HCT116 (cell line): ENCODE data around the gene CNN2. TPM values are rescaled to one million over a fixed set of nuclear protein-coding genes. Genes with fewer than 3 reads are reported as not detected.

Experiments used
- ATAC-seq: fragments of 200-7000 bp; cut with Tn5 transposase; 2 replicates; pipeline ENCODE4 v1.9.1; 2020; ENCODE audit warnings: mild to moderate bottlenecking, moderate library complexity
- BruUV-seq: library from RNA; stranded (reverse); fragments of 400-500 nt; replicated peaks from 2 replicates; lab custom pipeline; 2021; lab: Mats Ljungman, UMichigan
- CTCF ChIA-PET: fragments of 300-600 bp; sonication (Branson Sonifier 250); formaldehyde crosslinking; loops from one replicate; lab custom pipeline; 2021; ENCODE audit warnings: antibody characterized with exemption; lab: Charles Lee
- POLR2A ChIA-PET: fragments of 300-600, 350-600 bp; sonication (Branson Sonifier 250); formaldehyde crosslinking; loops from one replicate; lab custom pipeline; 2021; ENCODE audit warnings: antibody characterized with exemption; lab: Charles Lee
- RAD21 ChIA-PET, 2 experiments: fragments of 300-600 bp; sonication (Branson Sonifier 250); formaldehyde crosslinking; loops; one replicate each; lab custom pipeline; 2023; ENCODE audit warnings: low total read pairs in 2 of 2; ENCODE audit not compliant: uncharacterized antibody in 2 of 2, unreplicated experiment in 2 of 2, low non-redundant PET in 1 of 2; lab: Charles Lee
- DNase-seq: peaks from one replicate; pipeline ENCODE4 v3.0.0-alpha.2; 2010; ENCODE audit warnings: low read depth, low spot score
- H2AFZ ChIP-seq: fragments of 200-600 bp; shearing (Covaris generic), sonication (generic); 2 replicates; pipeline ENCODE4 v1.6.1; 2017; ENCODE audit warnings: low read depth, mixed run types, mixed read lengths, antibody characterized with exemption, low read length; ENCODE audit not compliant: poor library complexity, severe bottlenecking
- H3K27ac ChIP-seq: 2 replicates; pipeline ENCODE4 v1.5.1; 2012; ENCODE audit warnings: low read depth, low read length
- H3K27me3 ChIP-seq: fragments of 200-600 bp; sonication (generic); 2 replicates; pipeline ENCODE4 v1.6.1; 2016; ENCODE audit warnings: mixed run types, low read length, mixed read lengths; ENCODE audit not compliant: insufficient read depth
- H3K36me3 ChIP-seq, 2 experiments: fragments of 200-500 bp in 1 of 2; fragments of 200-600 bp in 1 of 2; sonication (Bioruptor generic) in 1 of 2; sonication (generic) in 1 of 2; 2 replicates each; pipeline versions ENCODE4 v1.5.1 to v1.6.1; 2014 to 2016; ENCODE audit warnings: low read length in 2 of 2, inconsistent platforms in 1 of 2, mixed read lengths in 1 of 2, mixed run types in 1 of 2; ENCODE audit not compliant: insufficient read depth in 2 of 2, control insufficient read depth in 1 of 2
- H3K4me1 ChIP-seq, 2 experiments: fragments of 200-600 bp in 1 of 2; sonication (generic) in 1 of 2; 2 replicates each; pipeline versions ENCODE4 v1.5.1 to v1.6.1; 2012 to 2017; ENCODE audit warnings: low read length in 2 of 2, inconsistent platforms in 1 of 2, mild to moderate bottlenecking in 1 of 2, mixed read lengths in 1 of 2, mixed run types in 1 of 2, moderate library complexity in 1 of 2; ENCODE audit not compliant: insufficient read depth in 2 of 2, control insufficient read depth in 1 of 2
- H3K4me2 ChIP-seq: fragments of 200-600 bp; sonication (generic); 2 replicates; pipeline ENCODE4 v1.6.1; 2017; ENCODE audit warnings: mixed run types, low read length, mixed read lengths
- H3K4me3 ChIP-seq, 2 experiments: fragments of 200-600 bp in 1 of 2; sonication (generic) in 1 of 2; replicated peaks in 1 of 2; 2 replicates each; pipeline ENCODE4 v1.5.1; 2011 to 2016; ENCODE audit warnings: low read length in 2 of 2, control low read depth in 1 of 2, low read depth in 1 of 2, mild to moderate bottlenecking in 1 of 2, mixed read lengths in 1 of 2, mixed run types in 1 of 2
- H3K79me2 ChIP-seq: fragments of 200-600 bp; sonication (generic); 2 replicates; pipeline ENCODE4 v1.6.1; 2017; ENCODE audit warnings: mild to moderate bottlenecking, mixed run types, low read length, moderate library complexity, mixed read lengths; ENCODE audit not compliant: insufficient read depth
- H3K9ac ChIP-seq: fragments of 200-600 bp; sonication (generic); 2 replicates; pipeline ENCODE4 v1.6.1; 2016; ENCODE audit warnings: low read length, mixed read lengths
- H3K9me2 ChIP-seq: fragments of 200-600 bp; sonication (generic), shearing (Covaris generic); 2 replicates; pipeline ENCODE4 v1.6.1; 2017; ENCODE audit warnings: mixed run types, mild to moderate bottlenecking, moderate library complexity; ENCODE audit not compliant: insufficient read depth
- H3K9me3 ChIP-seq, 2 experiments: fragments of 200-500 bp in 1 of 2; fragments of 200-600 bp in 1 of 2; sonication (Bioruptor generic) in 1 of 2; sonication (generic) in 1 of 2; 2 replicates each; pipeline ENCODE4 v1.6.1; 2014 to 2017; ENCODE audit warnings: low read length in 2 of 2, mixed read lengths in 2 of 2, inconsistent platforms in 1 of 2, low read depth in 1 of 2, mild to moderate bottlenecking in 1 of 2, mixed run types in 1 of 2, moderate library complexity in 1 of 2; ENCODE audit not compliant: control insufficient read depth in 1 of 2, insufficient read depth in 1 of 2
- H4K20me1 ChIP-seq: fragments of 200-600 bp; sonication (generic), shearing (Covaris generic); 2 replicates; pipeline ENCODE4 v1.6.1; 2017; ENCODE audit warnings: mixed run types, mild to moderate bottlenecking, moderate library complexity; ENCODE audit not compliant: insufficient read depth
- CEBPB ChIP-seq: IDR thresholded peaks from 2 replicates; pipeline ENCODE4 v1.6.1; 2012; ENCODE audit warnings: low read depth
- EZH2phosphoT487 ChIP-seq: fragments of 200-600 bp; IDR thresholded peaks from 2 replicates; pipeline ENCODE4 v1.6.1; 2018; ENCODE audit warnings: antibody characterized with exemption, borderline replicate concordance
- RAD21 ChIP-seq: IDR thresholded peaks from 2 replicates; pipeline ENCODE4 v1.6.1; 2012; ENCODE audit warnings: low read depth, mild to moderate bottlenecking
- SP1 ChIP-seq: IDR thresholded peaks from 2 replicates; pipeline ENCODE4 v1.6.1; 2012; ENCODE audit warnings: low read depth
- SRF ChIP-seq: IDR thresholded peaks from 2 replicates; pipeline ENCODE4 v1.6.1; 2012; ENCODE audit warnings: low read depth
- intact Hi-C: fragments of 100-400 bp; cut with micrococcal nuclease; formaldehyde crosslinking; loops from 2 replicates; pipeline ENCODE4 v1.10.0; 2022
- total RNA-seq: library from RNA; stranded (reverse); gene quantifications from one replicate; pipeline ENCODE4 v1.2.1, GENCODE V29; 2021; ENCODE audit not compliant: unreplicated experiment
- TF ChIP-seq, protein P1 (sequence below), 3 experiments: fragments of 200-600 bp in 1 of 3; sonication (generic) in 1 of 3; IDR thresholded peaks in 2 of 3; conservative IDR thresholded peaks in 1 of 3; 2 replicates each; pipeline ENCODE4 v1.5.1; 2012 to 2017; ENCODE audit warnings: low read depth in 2 of 3, low read length in 2 of 3, antibody characterized with exemption in 1 of 3, borderline replicate concordance in 1 of 3, control low read depth in 1 of 3, mild to moderate bottlenecking in 1 of 3, mixed read lengths in 1 of 3, mixed run types in 1 of 3, moderate library complexity in 1 of 3; ENCODE audit not compliant: insufficient read depth in 1 of 3
- TF ChIP-seq, protein P2 (sequence below): IDR thresholded peaks from 2 replicates; pipeline ENCODE4 v1.6.1; 2012; ENCODE audit warnings: low read depth

The CNN2 gene
- total RNA-seq, 1 experiment from 2014 or later: 212 TPM

DNA sequence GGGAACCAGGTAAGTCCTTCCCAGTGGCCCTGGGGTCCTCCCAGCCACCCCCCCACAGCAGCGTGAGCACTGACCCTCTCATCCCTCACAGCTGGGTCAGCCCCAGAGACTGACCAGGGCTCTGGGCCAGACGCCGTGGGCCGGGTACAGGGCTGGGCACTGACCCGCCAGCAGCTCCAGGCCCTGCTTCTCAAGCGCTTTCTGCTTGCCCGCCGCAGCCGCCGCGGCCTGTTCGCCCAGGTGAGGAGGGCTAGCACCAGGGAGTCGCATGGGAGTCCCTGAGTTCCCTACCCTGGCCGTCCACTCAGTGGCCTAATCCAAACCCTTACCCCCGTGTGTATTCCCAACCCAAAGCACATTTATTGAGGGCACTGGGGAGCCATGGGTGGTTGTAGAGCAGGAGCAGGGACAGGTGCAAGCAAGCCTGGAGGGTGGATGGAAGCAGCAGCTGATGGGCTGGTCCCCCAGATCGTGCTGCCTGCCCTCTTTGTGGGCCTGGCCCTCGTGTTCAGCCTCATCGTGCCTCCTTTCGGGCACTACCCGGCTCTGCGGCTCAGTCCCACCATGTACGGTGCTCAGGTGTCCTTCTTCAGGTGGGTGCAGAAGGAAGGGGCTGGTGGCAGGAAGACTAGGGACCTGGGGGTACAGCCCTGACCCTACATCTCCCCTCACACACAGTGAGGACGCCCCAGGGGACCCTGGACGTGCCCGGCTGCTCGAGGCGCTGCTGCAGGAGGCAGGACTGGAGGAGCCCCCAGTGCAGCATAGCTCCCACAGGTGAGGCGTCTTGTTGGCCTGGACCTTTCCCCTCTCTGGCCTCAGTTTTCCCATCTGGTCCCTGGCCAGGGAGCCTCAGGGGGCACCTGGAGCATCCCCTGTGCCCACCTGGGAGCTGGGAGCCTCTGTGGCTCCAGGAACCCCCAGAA is 28.0 kb downstream of the CNN2 start:
- BruUV-seq: no TSS peak
- Histone ChIP-seq H4K20me1 (no peaks in the 10 kb centered on the region), H3K4me1 (peaks cover 0 to 13% of the 10 kb centered on the region in 2 experiments; a peak in 3 of 4 replicates), H3K4me2 (no peak overlapping the region), H3K9me3 (no peaks in the 10 kb centered on the region), H3K4me3 (no peak overlapping the region), H2AFZ (no peak overlapping the region), H3K36me3 (peaks cover 2 to 4% of the 10 kb centered on the region in 2 experiments; a peak in 3 of 4 replicates)
- intact Hi-C loops: no loop called here
- ChIA-PET CTCF (interaction anchor here (1.3 kb wide), 1 partner anchor 11 kb away, joined by 3 read pairs; no protein-coding TSS in a partner anchor), POLR2A (interaction anchor here (1.6 kb wide), 1 partner anchor 10 kb away, joined by 4 read pairs; no protein-coding TSS in a partner anchor)
- ATAC-seq: no peak
- no peak for DNase-seq
- TF ChIP-seq SP1 (no peak), EZH2phosphoT487 (no peak), SRF (no peak), CEBPB (no peak), RAD21 (no peak)
- TF ChIP-seq, protein P1, sequence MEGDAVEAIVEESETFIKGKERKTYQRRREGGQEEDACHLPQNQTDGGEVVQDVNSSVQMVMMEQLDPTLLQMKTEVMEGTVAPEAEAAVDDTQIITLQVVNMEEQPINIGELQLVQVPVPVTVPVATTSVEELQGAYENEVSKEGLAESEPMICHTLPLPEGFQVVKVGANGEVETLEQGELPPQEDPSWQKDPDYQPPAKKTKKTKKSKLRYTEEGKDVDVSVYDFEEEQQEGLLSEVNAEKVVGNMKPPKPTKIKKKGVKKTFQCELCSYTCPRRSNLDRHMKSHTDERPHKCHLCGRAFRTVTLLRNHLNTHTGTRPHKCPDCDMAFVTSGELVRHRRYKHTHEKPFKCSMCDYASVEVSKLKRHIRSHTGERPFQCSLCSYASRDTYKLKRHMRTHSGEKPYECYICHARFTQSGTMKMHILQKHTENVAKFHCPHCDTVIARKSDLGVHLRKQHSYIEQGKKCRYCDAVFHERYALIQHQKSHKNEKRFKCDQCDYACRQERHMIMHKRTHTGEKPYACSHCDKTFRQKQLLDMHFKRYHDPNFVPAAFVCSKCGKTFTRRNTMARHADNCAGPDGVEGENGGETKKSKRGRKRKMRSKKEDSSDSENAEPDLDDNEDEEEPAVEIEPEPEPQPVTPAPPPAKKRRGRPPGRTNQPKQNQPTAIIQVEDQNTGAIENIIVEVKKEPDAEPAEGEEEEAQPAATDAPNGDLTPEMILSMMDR (IDR thresholded peaks at IDR 0.05 in 2 of 3, conservative IDR thresholded peaks at IDR 0.05 in 1 of 3; ENCODE audit: borderline replicate concordance in 1 of 3, insufficient read depth in 1 of 3, low read depth in 2 of 3, low read length in 2 of 3): no peak
- TF ChIP-seq, protein P2, sequence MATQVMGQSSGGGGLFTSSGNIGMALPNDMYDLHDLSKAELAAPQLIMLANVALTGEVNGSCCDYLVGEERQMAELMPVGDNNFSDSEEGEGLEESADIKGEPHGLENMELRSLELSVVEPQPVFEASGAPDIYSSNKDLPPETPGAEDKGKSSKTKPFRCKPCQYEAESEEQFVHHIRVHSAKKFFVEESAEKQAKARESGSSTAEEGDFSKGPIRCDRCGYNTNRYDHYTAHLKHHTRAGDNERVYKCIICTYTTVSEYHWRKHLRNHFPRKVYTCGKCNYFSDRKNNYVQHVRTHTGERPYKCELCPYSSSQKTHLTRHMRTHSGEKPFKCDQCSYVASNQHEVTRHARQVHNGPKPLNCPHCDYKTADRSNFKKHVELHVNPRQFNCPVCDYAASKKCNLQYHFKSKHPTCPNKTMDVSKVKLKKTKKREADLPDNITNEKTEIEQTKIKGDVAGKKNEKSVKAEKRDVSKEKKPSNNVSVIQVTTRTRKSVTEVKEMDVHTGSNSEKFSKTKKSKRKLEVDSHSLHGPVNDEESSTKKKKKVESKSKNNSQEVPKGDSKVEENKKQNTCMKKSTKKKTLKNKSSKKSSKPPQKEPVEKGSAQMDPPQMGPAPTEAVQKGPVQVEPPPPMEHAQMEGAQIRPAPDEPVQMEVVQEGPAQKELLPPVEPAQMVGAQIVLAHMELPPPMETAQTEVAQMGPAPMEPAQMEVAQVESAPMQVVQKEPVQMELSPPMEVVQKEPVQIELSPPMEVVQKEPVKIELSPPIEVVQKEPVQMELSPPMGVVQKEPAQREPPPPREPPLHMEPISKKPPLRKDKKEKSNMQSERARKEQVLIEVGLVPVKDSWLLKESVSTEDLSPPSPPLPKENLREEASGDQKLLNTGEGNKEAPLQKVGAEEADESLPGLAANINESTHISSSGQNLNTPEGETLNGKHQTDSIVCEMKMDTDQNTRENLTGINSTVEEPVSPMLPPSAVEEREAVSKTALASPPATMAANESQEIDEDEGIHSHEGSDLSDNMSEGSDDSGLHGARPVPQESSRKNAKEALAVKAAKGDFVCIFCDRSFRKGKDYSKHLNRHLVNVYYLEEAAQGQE: no peak
- TF ChIP-seq, all 23 proteins: peak for 0
- H3K9ac ChIP-seq: no peak overlapping the region
- no peak overlapping the region for H3K27ac ChIP-seq
- no peaks in the 10 kb centered on the region for H3K79me2 ChIP-seq
- H3K9me2 ChIP-seq: no peaks in the 10 kb centered on the region
- no peaks in the 10 kb centered on the region for H3K27me3 ChIP-seq
- RAD21 ChIA-PET: no interaction called here
